HUES48 (cell line): Measurements from ENCODE around the gene ALDH1A2.
"Not testable (repeated sequence)": the region's sequence is repeated elsewhere in the genome, so short reads cannot be mapped to it uniquely, and the experiment has no call there.

Experiments
- H3K27ac ChIP-seq: one replicate; pipeline ENCODE4 v1.7.0; 2013; ENCODE audit warnings: low read depth, low read length, inconsistent platforms
- H3K27me3 ChIP-seq: 2 replicates; pipeline ENCODE4 v1.6.1; 2013; ENCODE audit warnings: mild to moderate bottlenecking, low read length; ENCODE audit not compliant: control insufficient read depth, insufficient read depth
- H3K36me3 ChIP-seq: 2 replicates; pipeline ENCODE4 v1.6.1; 2013; ENCODE audit warnings: low read length; ENCODE audit not compliant: control insufficient read depth, insufficient read depth
- H3K4me1 ChIP-seq: 2 replicates; pipeline ENCODE4 v1.6.1; 2013; ENCODE audit warnings: mild to moderate bottlenecking, low read length; ENCODE audit not compliant: control insufficient read depth, insufficient read depth
- H3K4me3 ChIP-seq: 2 replicates; pipeline ENCODE4 v1.5.1; 2013; ENCODE audit warnings: mild to moderate bottlenecking, low read depth, low read length
- H3K9ac ChIP-seq: 2 replicates; pipeline ENCODE4 v1.6.1; 2013; ENCODE audit warnings: mild to moderate bottlenecking, low read depth, low read length, moderate library complexity
- H3K9me3 ChIP-seq: 2 replicates; pipeline ENCODE4 v1.6.1; 2013; ENCODE audit warnings: low read length; ENCODE audit not compliant: control insufficient read depth, insufficient read depth

ALDH1A2 gene

DNA sequence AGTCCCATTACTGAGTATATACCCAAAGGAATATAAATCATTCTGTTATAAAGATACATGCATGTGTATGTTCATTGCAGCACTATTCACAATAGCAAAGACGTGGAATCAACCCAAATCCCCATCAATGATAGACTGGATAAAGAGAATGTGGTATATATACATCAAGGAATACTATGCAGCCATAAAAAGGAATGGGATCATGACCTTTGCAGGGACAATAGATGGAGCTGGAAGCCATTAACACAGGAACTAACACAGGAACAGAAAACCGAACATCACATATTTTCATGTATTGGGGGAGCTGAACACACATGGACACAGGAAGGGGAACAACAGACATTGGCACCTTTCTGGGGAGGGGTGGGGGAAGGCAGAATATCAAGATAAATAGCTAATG, 65.8 kb downstream of the ALDH1A2 start:
- H3K4me3 ChIP-seq, H3K27me3 ChIP-seq, H3K4me1 ChIP-seq, H3K9ac ChIP-seq, H3K9me3 ChIP-seq, H3K36me3 ChIP-seq, H3K27ac ChIP-seq: not testable (repeated sequence)

DNA sequence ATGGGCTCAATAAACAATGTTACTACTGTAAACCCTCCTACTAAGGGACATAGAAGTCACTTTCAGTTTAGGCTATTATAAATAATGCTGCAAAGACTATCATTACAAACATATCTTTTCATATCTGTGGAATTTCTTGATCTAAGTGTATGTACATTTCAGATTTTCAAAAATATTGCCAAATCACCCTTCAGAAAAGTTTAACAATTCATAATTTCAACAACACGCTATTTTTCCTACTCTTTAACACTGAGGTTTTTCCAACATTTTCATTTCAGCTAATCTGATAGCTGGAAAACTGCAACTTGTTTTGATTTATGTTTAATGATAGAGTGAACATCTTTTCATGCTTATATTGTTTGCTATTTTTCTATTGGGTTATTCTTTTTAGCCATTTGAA, 69.0 kb downstream of the ALDH1A2 start:
- no peaks in the 10 kb centered on the region for H3K27me3 ChIP-seq
- H3K4me1 ChIP-seq, result no peaks in the 10 kb centered on the region
- no peaks in the 10 kb centered on the region for H3K36me3 ChIP-seq
- H3K4me3 ChIP-seq, result no peak overlapping the region
- no peak overlapping the region for H3K9ac ChIP-seq
- H3K27ac ChIP-seq, result no peak overlapping the region
- no peaks in the 10 kb centered on the region for H3K9me3 ChIP-seq

DNA sequence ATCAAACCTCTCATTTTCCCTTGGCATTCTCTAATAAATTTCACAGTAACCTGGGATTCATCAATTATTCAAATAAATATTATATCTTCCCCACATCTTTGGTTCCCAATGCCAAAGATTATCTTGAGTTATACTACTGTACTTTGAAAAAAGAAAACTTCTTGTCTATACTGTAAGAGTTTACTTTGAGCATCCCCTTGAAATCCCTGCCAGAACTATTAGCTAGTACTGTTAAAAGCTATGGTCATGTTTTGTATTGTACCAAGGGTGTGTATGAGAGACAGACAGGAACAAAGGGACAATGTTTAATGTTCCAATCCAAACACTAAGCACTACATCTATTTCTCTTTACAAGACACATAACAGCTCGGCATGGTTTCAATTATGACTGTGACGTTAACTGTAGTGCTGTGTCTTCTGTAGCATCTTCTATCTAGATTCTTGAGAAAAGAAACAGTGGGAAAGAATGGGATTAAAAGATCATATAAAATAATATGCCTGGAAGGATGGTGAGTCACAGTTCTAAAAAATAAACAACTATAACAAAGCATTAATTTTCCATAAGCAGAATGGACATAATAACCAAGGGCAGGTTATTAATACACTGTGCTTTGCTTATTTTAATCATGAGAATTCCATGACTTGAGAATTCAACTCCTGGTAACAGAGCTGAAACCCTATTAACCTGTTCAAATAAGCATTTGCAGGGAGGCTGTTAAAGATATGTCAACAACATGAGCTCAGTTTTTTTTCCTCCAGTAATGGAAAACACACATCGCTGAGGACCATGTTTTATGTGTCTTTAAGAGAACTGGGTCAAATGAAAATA, 71.1 kb downstream of the ALDH1A2 start:
- Histone ChIP-seq H3K4me1 (no peaks in the 10 kb centered on the region), H3K4me3 (no peak overlapping the region), H3K9me3 (no peaks in the 10 kb centered on the region), H3K27me3 (no peaks in the 10 kb centered on the region), H3K27ac (no peak overlapping the region), H3K9ac (no peak overlapping the region), H3K36me3 (no peaks in the 10 kb centered on the region)

DNA sequence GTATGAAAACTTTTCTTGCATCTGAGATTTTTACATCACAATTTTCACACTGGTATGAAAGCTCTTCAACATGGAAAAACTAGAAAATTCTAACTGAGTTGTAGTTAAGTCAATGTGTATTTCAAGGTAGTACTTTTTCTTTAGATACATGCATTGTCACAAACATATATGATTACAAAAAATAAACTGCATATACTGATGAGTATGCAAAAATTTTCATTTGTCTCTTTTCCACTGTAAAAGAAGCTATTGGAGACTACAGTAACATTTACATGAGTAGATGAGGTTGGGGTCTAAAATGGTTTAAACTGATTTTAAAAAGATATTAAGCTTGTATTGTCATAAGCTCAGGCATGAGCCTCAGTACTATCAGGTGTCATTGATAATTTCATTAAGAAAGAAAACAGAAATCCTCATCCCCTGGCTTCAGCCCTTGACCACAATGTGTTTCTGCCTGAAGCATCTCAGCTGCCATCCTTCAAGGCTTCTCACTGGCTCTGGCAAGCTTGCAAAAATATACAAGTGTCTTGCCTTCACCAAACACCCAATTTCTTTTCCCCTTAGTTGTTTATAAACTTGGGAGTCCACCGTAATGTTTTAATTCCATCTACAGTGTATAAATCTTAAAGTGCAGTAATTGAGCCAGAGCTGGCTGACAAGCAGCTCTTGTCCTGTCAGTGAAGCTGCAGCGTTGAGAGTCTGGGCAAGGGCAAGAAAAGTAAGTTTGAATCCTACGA, 71.9 kb downstream of the ALDH1A2 start:
- H3K27ac ChIP-seq, result no peak overlapping the region
- no peak overlapping the region for H3K9ac ChIP-seq
- no peak overlapping the region for H3K4me3 ChIP-seq
- H3K4me1 ChIP-seq, result no peaks in the 10 kb centered on the region
- H3K36me3 ChIP-seq, result no peaks in the 10 kb centered on the region
- no peaks in the 10 kb centered on the region for H3K9me3 ChIP-seq
- no peaks in the 10 kb centered on the region for H3K27me3 ChIP-seq

DNA sequence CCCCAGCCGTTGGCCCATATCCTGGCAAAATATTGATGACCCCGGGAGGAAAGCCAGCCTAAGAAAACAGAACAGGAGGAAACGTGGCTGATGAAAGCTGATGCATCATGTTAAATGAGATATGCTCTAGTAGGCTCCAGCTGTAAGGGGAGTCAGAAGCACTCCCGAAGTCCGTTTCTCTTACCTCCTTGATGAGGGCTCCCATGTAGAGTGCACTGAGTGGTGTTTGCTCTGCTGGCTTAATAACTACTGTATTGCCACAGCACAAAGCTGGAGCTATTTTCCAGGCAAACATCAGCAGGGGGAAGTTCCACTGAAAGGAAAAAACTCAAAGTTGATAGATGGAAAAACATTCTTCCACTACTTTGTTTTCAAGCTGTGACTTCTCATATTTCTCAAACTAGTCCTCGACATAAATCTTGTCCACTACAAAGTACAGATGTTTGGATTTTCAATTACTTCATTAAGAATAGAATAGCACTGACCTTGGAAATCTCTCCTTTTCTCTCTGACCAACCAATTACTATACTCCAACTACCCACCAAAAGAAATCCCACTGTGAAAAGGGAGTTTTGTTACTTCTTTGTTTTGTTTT, 72.7 kb downstream of the ALDH1A2 start:
- Histone ChIP-seq H3K4me3 (no peak overlapping the region), H3K36me3 (no peaks in the 10 kb centered on the region), H3K27ac (no peak overlapping the region), H3K9me3 (no peaks in the 10 kb centered on the region), H3K4me1 (no peaks in the 10 kb centered on the region), H3K9ac (no peak overlapping the region), H3K27me3 (no peaks in the 10 kb centered on the region)

DNA sequence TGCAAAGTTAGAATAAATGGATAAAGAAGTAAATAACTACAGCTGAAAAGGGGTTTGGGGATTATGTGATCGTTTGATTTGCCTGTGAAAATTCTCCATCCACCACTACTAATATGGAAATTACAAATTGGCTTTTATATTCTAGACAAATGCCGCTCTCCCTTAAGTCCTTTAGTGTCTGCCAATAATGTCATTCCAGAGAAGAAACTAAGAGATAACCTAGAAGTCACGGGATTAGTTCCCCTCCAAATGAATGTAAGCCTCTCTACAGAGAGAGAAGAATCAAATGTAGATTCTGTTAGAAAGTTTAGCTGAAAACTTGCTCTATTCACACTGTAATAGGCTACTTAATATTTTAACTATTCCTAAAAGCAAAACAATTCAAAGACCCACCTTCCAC, 92.0 kb downstream of the ALDH1A2 start:
- Histone ChIP-seq H3K4me1 (no peaks in the 10 kb centered on the region), H3K27ac (no peak overlapping the region), H3K27me3 (no peaks in the 10 kb centered on the region; the same call in 1 of the 2 replicates), H3K9me3 (no peaks in the 10 kb centered on the region), H3K4me3 (no peak overlapping the region), H3K36me3 (no peaks in the 10 kb centered on the region), H3K9ac (no peak overlapping the region)

DNA sequence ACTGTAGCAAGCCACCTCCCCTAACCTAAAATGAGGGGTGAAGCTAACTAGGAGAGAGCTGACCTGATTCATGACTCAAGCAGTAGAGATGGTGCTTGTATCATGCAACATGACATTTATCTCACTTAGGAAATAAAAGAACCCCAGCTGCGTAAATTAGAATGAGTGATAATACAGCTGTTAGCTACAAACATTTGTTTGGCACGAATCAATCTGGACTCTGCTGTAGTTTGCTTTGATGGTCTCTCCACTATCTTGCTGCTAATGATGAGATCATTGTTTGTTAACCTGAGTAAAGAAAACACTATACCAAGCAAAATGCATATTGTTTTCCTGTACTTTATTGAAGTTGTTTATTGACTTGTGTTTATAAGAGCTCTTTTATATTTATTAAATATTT, 92.6 kb downstream of the ALDH1A2 start:
- no peak overlapping the region for H3K9ac ChIP-seq
- no peaks in the 10 kb centered on the region; the same call in 1 of the 2 replicates for H3K27me3 ChIP-seq
- H3K4me3 ChIP-seq, result no peak overlapping the region
- no peaks in the 10 kb centered on the region for H3K36me3 ChIP-seq
- H3K9me3 ChIP-seq, result no peaks in the 10 kb centered on the region
- H3K4me1 ChIP-seq, result no peaks in the 10 kb centered on the region
- no peak overlapping the region for H3K27ac ChIP-seq

DNA sequence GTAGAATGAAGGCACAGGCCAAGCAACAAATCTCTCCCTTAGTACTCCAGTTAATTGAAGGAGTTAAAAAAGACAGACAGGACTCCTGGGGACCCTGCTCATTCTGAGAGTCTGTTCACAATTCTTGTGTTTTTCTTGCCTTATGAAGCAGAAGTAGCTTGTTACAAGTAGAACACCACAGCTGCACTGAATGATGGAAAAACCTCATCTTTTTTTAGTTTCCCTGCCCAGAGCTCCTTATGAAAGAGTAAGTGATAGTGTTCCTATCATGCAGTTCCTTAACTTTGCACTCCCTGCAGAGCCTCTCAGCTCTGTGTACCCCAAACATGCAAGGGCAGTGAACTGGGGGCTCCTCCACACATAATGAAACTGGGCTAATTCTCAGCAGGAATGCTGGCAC, 95.5 kb downstream of the ALDH1A2 start:
- no peaks in the 10 kb centered on the region; the same call in 1 of the 2 replicates for H3K27me3 ChIP-seq
- H3K27ac ChIP-seq, result no peak overlapping the region
- no peak overlapping the region for H3K9ac ChIP-seq
- no peaks in the 10 kb centered on the region for H3K4me1 ChIP-seq
- no peak overlapping the region for H3K4me3 ChIP-seq
- H3K36me3 ChIP-seq, result no peaks in the 10 kb centered on the region
- no peaks in the 10 kb centered on the region for H3K9me3 ChIP-seq

DNA sequence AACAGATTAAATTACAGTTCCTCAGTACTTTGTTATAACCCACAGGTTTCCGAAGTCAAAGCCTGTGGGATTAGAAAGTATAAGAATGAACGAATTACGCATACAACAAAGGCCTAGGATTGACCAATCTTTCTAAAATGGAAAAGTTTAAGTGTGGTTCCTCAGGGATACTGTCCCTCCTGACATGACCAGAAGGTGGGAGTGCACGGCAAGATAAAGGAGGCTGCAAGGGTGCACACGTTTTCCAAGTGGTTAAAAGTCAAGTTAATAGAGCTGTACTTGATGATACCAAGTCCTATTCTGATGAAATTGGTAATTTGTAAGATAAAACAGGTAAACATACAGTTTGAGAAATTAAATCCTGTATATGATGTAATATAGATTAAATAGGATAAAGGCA, 96.2 kb downstream of the ALDH1A2 start:
- Histone ChIP-seq H3K9ac (no peak overlapping the region), H3K27ac (no peak overlapping the region), H3K27me3 (no peaks in the 10 kb centered on the region; the same call in 1 of the 2 replicates), H3K4me1 (no peaks in the 10 kb centered on the region), H3K36me3 (no peaks in the 10 kb centered on the region), H3K4me3 (no peak overlapping the region), H3K9me3 (no peaks in the 10 kb centered on the region)

DNA sequence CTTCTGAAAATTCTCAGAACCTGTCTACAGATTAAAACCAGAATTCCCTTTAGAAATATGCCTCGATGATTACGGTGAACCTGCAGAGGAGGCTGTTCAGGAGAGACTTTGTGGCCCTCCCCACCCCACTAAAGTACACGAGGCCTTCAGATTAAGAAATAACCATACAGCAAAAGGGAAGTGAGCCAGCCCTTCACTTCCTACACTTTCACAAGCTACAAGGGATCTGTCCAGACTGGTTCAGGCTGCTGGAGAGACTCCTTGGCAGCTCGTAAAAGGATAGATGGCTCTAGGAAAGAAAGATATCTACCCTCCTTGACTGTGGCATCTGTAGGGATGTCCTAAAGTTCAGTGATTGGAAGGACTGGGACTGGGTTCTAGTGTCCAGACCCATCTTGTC, 102.6 kb downstream of the ALDH1A2 start:
- Histone ChIP-seq H3K36me3 (no peaks in the 10 kb centered on the region), H3K4me3 (no peak overlapping the region), H3K27ac (no peak overlapping the region), H3K27me3 (no peaks in the 10 kb centered on the region), H3K4me1 (no peaks in the 10 kb centered on the region), H3K9ac (no peak overlapping the region), H3K9me3 (no peaks in the 10 kb centered on the region)

DNA sequence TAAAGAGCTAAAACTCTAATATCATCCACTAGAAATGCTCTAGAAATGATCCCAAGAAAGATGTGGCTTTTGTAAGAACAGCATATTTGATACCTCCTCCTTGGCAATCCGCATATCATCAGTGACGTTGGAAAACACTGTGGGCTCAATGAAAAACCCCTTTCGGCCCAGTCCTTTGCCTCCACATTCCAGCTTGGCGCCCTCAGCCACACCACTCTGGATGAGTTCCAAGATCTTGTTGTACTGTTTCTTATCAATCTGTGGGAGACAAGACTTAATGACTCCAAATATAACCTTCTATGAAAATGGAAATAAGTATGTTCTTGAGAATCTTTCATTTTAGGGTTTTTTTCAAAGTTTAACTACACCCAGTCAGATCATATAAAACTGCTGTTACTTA, 103.6 kb downstream of the ALDH1A2 start:
- no peak overlapping the region for H3K27ac ChIP-seq
- H3K9me3 ChIP-seq, result no peaks in the 10 kb centered on the region
- no peaks in the 10 kb centered on the region for H3K27me3 ChIP-seq
- H3K4me3 ChIP-seq, result no peak overlapping the region
- H3K4me1 ChIP-seq, result no peaks in the 10 kb centered on the region
- H3K36me3 ChIP-seq, result no peaks in the 10 kb centered on the region
- H3K9ac ChIP-seq, result no peak overlapping the region
